PFSK-1 (cell line): ENCODE results near the gene JAG1.

Experiments used
- FOXP2 ChIP-seq: optimal IDR thresholded peaks from 2 replicates; pipeline ENCODE3; 2011; ENCODE audit warnings: borderline replicate concordance, control low read depth, inconsistent platforms; ENCODE audit not compliant: insufficient read depth; ENCODE audit errors: extremely low read length, extremely low read depth
- POLR2AphosphoS5 ChIP-seq: IDR thresholded peaks from 2 replicates; pipeline ENCODE4 v1.6.1; 2012; ENCODE audit warnings: low read depth, mild to moderate bottlenecking, control low read depth, low read length, moderate library complexity
- SIN3A ChIP-seq: IDR thresholded peaks from 2 replicates; pipeline ENCODE4 v1.6.1; 2012; ENCODE audit warnings: mild to moderate bottlenecking, low read length, moderate library complexity, borderline replicate concordance; ENCODE audit not compliant: insufficient read depth
- TAF1 ChIP-seq: IDR thresholded peaks from 2 replicates; pipeline ENCODE4 v1.6.1; 2012; ENCODE audit warnings: low read length, control low read depth, borderline replicate concordance; ENCODE audit not compliant: insufficient read depth
- TF ChIP-seq, protein P1 (sequence below), 2 experiments: IDR thresholded peaks; 2 replicates each; pipeline versions ENCODE4 v1.6.1 to v1.8.0; 2011 to 2012; ENCODE audit warnings: low read depth in 2 of 2, low read length in 2 of 2, control low read depth in 1 of 2, inconsistent platforms in 1 of 2, mild to moderate bottlenecking in 1 of 2, moderate library complexity in 1 of 2; ENCODE audit not compliant: insufficient read depth in 1 of 2

DNA sequence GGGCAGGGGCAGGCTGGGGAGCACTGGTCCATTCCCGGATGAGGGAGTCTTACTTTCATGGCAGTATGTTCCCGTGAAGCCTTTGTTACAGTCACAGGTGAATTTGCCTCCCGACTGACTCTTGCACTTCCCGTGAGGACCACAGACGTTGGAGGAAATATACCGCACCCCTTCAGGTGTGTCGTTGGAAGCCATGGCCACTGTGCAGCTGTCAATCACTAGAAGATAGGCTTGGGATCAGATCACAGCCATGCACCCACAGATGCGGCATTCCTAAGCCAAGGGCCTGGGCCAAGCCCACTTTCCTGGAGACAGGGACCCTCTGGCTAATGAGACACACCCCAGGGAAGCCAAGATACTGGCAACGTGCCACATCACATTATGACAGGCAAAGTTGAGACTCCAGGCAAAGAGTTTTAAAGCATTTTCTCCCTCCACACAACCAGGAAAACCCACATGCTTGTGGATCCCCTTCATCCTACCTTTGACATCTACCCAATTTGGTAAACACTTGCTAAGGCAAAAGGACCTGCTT is 26.8 kb downstream of the JAG1 start:
- no peak for TF ChIP-seq POLR2AphosphoS5
- TF ChIP-seq TAF1: no peak
- TF ChIP-seq, protein P1, sequence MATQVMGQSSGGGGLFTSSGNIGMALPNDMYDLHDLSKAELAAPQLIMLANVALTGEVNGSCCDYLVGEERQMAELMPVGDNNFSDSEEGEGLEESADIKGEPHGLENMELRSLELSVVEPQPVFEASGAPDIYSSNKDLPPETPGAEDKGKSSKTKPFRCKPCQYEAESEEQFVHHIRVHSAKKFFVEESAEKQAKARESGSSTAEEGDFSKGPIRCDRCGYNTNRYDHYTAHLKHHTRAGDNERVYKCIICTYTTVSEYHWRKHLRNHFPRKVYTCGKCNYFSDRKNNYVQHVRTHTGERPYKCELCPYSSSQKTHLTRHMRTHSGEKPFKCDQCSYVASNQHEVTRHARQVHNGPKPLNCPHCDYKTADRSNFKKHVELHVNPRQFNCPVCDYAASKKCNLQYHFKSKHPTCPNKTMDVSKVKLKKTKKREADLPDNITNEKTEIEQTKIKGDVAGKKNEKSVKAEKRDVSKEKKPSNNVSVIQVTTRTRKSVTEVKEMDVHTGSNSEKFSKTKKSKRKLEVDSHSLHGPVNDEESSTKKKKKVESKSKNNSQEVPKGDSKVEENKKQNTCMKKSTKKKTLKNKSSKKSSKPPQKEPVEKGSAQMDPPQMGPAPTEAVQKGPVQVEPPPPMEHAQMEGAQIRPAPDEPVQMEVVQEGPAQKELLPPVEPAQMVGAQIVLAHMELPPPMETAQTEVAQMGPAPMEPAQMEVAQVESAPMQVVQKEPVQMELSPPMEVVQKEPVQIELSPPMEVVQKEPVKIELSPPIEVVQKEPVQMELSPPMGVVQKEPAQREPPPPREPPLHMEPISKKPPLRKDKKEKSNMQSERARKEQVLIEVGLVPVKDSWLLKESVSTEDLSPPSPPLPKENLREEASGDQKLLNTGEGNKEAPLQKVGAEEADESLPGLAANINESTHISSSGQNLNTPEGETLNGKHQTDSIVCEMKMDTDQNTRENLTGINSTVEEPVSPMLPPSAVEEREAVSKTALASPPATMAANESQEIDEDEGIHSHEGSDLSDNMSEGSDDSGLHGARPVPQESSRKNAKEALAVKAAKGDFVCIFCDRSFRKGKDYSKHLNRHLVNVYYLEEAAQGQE (IDR thresholded peaks at IDR 0.05; ENCODE audit: insufficient read depth in 1 of 2, low read depth in 2 of 2, low read length in 2 of 2): no peak
- TF ChIP-seq SIN3A: no peak
- TF ChIP-seq FOXP2: no peak
